HG03039 (cell line): ENCODE results near the gene PKIB.

Experiments used
- ATAC-seq: cut with Tn5 transposase; IDR thresholded peaks from one replicate; pipeline ENCODE4 v1.9.1; 2021; ENCODE audit warnings: mild to moderate bottlenecking, moderate library complexity; ENCODE audit not compliant: unreplicated experiment

PKIB gene

GRCh38 chr6:122665929-122666328 lies 55.7 kb downstream of the PKIB start:
- no peak for ATAC-seq

- ATAC-seq, result no peak
These were observed 56.2 kb downstream of the PKIB start for GRCh38 chr6:122666418-122666817.

- no peak for ATAC-seq
These were observed 59.2 kb downstream of the PKIB start for GRCh38 chr6:122669418-122669817.

- ATAC-seq, result no peak
These were observed 59.7 kb downstream of the PKIB start for GRCh38 chr6:122669868-122670267.

GRCh38 chr6:122671251-122671650 lies 61.0 kb downstream of the PKIB start:
- ATAC-seq, result no peak

- ATAC-seq, result no peak
These were observed 63.2 kb downstream of the PKIB start for GRCh38 chr6:122673343-122673961.

- no peak for ATAC-seq
These were observed 65.9 kb downstream of the PKIB start for GRCh38 chr6:122676146-122676545.

- ATAC-seq, result no peak
These were observed 66.5 kb downstream of the PKIB start for GRCh38 chr6:122676688-122677087.

GRCh38 chr6:122677406-122677805 lies 67.2 kb downstream of the PKIB start:
- no peak for ATAC-seq

- no peak for ATAC-seq
These were observed 68.6 kb downstream of the PKIB start for GRCh38 chr6:122678841-122679240.

GRCh38 chr6:122681705-122682104 lies 71.5 kb downstream of the PKIB start:
- ATAC-seq, result no peak

- ATAC-seq, result no peak
These were observed 73.9 kb downstream of the PKIB start for GRCh38 chr6:122683989-122684651.

- ATAC-seq, result no peak
These were observed 82.0 kb downstream of the PKIB start for GRCh38 chr6:122692175-122692598.

- no peak for ATAC-seq
These were observed 82.8 kb downstream of the PKIB start for GRCh38 chr6:122692807-122693580.

- ATAC-seq, result no peak
These were observed 83.9 kb downstream of the PKIB start for GRCh38 chr6:122694075-122694474.

- ATAC-seq, result no peak
These were observed 84.4 kb downstream of the PKIB start for GRCh38 chr6:122694602-122695001.

- ATAC-seq, result no peak
These were observed 85.0 kb downstream of the PKIB start for GRCh38 chr6:122695188-122695587.

- ATAC-seq, result no peak
These were observed 85.9 kb downstream of the PKIB start for GRCh38 chr6:122696079-122696478.

- ATAC-seq, result no peak
These were observed 86.6 kb downstream of the PKIB start for GRCh38 chr6:122696853-122697252.

- ATAC-seq, result no peak
These were observed 87.3 kb downstream of the PKIB start for GRCh38 chr6:122697458-122697857.

- ATAC-seq, result no peak
These were observed 91.5 kb downstream of the PKIB start for GRCh38 chr6:122701666-122702065.

- no peak for ATAC-seq
These were observed 92.6 kb downstream of the PKIB start for GRCh38 chr6:122702841-122703240.
